GM18520 (cell line): ENCODE measurements around the gene COG8.
A peak's percentile ranks its signal among the peaks of the same experiment; 100 is the strongest.
"Not testable (repeated sequence)": the region's sequence is repeated elsewhere in the genome, so short reads cannot be mapped to it uniquely, and the experiment has no call there.

ENCODE experiments used
- ATAC-seq: cut with Tn5 transposase; IDR thresholded peaks from one replicate; pipeline ENCODE4 v1.9.1; 2021; ENCODE audit not compliant: unreplicated experiment

Gene COG8

GRCh38 chr16:69319826-69320739 is 19.3 kb downstream of the COG8 start:
- no peak for ATAC-seq

- ATAC-seq: no peak
Observed at GRCh38 chr16:69319381-69319780, 20.0 kb downstream of the COG8 start.

- ATAC-seq: no peak
Observed at GRCh38 chr16:69318911-69319289, 20.5 kb downstream of the COG8 start.

- no peak for ATAC-seq
Observed at GRCh38 chr16:69318177-69318910, 21.0 kb downstream of the COG8 start.

GRCh38 chr16:69316595-69317034 is 22.7 kb downstream of the COG8 start:
- no peak for ATAC-seq

- ATAC-seq: no peak
Observed at GRCh38 chr16:69315486-69316311, 23.7 kb downstream of the COG8 start.

- no peak for ATAC-seq
Observed at GRCh38 chr16:69314534-69314933, 24.8 kb downstream of the COG8 start.

- no peak for ATAC-seq
Observed at GRCh38 chr16:69313469-69313868, 25.9 kb downstream of the COG8 start.

- ATAC-seq: peak; percentile 29
Observed at GRCh38 chr16:69311533-69312387, 27.6 kb downstream of the COG8 start.

GRCh38 chr16:69310653-69311532 is 28.5 kb downstream of the COG8 start, which contains the start of gene VPS4A:
Gene VPS4A, plus strand, starts transcription at chr16:69311350. Its CDS starts 162 bp downstream, at chr16:69311512.
- ATAC-seq: peak; percentile 92

- ATAC-seq: no peak
Observed at GRCh38 chr16:69309316-69309715, 30.0 kb downstream of the COG8 start.

- ATAC-seq: no peak
Observed at GRCh38 chr16:69307856-69308255, 31.5 kb downstream of the COG8 start.

- ATAC-seq: no peak
Observed at GRCh38 chr16:69307091-69307490, 32.3 kb downstream of the COG8 start.

GRCh38 chr16:69306031-69306430 is 33.3 kb downstream of the COG8 start:
- no peak for ATAC-seq

- ATAC-seq: no peak
Observed at GRCh38 chr16:69302301-69302700, 37.1 kb downstream of the COG8 start.

GRCh38 chr16:69301861-69302260 is 37.5 kb downstream of the COG8 start:
- ATAC-seq: no peak

GRCh38 chr16:69301187-69301586 is 38.2 kb downstream of the COG8 start:
- no peak for ATAC-seq

GRCh38 chr16:69298261-69298660 is 41.1 kb downstream of the COG8 start:
- ATAC-seq: no peak

- not testable (repeated sequence) for ATAC-seq
Observed at GRCh38 chr16:69296771-69297170, 42.6 kb downstream of the COG8 start.
